ENCODE data around the gene SLC26A1. TPM values are rescaled to one million over a fixed set of nuclear protein-coding genes. Genes with fewer than 3 reads are reported as not detected.
A peak's percentile ranks its signal among the peaks of the same experiment; 100 is the strongest.

Gene SLC26A1
- total RNA-seq, 6 experiments from 2014 or later: 0.16 to 0.38 (median 0.19) TPM; not detected in 3

GRCh38 chr4:987624-988513 is 5.3 kb downstream of the SLC26A1 start:
- H3K27ac Mint-ChIP-seq: peak overlapping the region; percentile 86
- H3K36me3 Mint-ChIP-seq (ENCODE audit: low read depth): no peaks in the 10 kb centered on the region
- no peaks in the 10 kb centered on the region for H3K9me3 Mint-ChIP-seq
- H3K27me3 Mint-ChIP-seq (ENCODE audit: insufficient read depth): no peaks in the 10 kb centered on the region; the same call in 1 of the 2 replicates
- H3K4me1 Mint-ChIP-seq (ENCODE audit: low read depth): peaks cover 25% of the 10 kb centered on the region
- peak; percentile 81 for DNase-seq
- H3K4me3 Mint-ChIP-seq: peak overlapping the region; percentile 92
- no peak for TF ChIP-seq CTCF (IDR thresholded peaks at IDR 0.05)

- H3K27ac Mint-ChIP-seq: peak within 1 kb of the TSS; percentile 91
- H3K9me3 Mint-ChIP-seq: no peaks in the 10 kb centered on the region
- H3K27me3 Mint-ChIP-seq (ENCODE audit: insufficient read depth): no peaks in the 10 kb centered on the region; the same call in 1 of the 2 replicates
- DNase-seq: peak; percentile 61
- H3K36me3 Mint-ChIP-seq (ENCODE audit: low read depth): no peaks in the 10 kb centered on the region
- peak within 1 kb of the TSS; percentile 95 for H3K4me3 Mint-ChIP-seq
- peaks cover 25% of the 10 kb centered on the region for H3K4me1 Mint-ChIP-seq (ENCODE audit: low read depth)
- peak; percentile 75 for TF ChIP-seq CTCF (IDR thresholded peaks at IDR 0.05)
Observed at GRCh38 chr4:986879-987623, 6.2 kb downstream of the SLC26A1 start, which contains the start of gene IDUA. TSS of gene IDUA (plus strand) at chr4:987044. CDS start at chr4:987085, 41 bp downstream.

- no peak for DNase-seq
- TF ChIP-seq CTCF (IDR thresholded peaks at IDR 0.05): no peak
- Mint-ChIP-seq H3K36me3 (ENCODE audit: low read depth) (no peaks in the 10 kb centered on the region), H3K27me3 (ENCODE audit: insufficient read depth) (no peaks in the 10 kb centered on the region; the same call in 1 of the 2 replicates), H3K27ac (peak overlapping the region; percentile 91), H3K9me3 (no peaks in the 10 kb centered on the region), H3K4me1 (ENCODE audit: low read depth) (peaks cover 25% of the 10 kb centered on the region), H3K4me3 (peak overlapping the region; percentile 95)
Observed at GRCh38 chr4:986428-986878, 6.8 kb downstream of the SLC26A1 start.

DNA sequence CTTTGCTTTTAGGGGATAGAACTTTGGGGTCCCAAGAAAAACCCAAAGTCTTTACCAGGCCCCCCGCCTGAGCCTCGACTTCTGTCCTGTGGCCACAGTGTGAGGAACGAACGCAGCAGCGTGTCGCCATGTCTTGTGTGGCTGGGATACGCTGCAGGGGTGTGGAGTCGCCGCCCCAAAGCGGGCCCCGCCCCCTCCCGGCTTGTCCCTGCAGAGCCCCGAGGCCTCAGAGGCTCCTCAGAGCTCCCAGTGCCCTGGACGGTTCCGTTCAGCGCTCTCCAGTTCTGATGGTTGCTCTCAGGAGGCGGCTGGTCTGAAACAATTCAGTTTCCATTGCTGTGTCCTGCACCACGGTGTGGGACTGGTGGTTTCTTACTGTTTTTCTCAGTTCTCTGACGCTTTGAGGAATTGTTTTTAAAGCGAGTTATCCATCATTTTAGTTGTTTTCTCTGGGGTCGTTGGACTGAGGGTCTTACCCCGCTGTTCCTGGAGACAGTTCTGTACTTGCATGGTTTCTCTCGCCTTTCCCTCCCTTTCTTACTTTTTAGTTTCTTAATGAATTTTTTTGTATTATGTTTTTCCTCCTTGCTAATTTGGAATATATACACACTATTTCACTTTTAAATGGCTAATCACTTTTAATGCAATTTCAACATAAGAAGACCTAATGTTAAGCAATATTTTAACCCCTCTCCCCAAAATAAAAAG is 7.9 kb downstream of the SLC26A1 start:
- TF ChIP-seq CTCF (IDR thresholded peaks at IDR 0.05): no peak
- Mint-ChIP-seq H3K27ac (no peak overlapping the region), H3K9me3 (no peaks in the 10 kb centered on the region), H3K36me3 (ENCODE audit: low read depth) (no peaks in the 10 kb centered on the region), H3K4me1 (ENCODE audit: low read depth) (peaks cover 25% of the 10 kb centered on the region), H3K4me3 (peak overlapping the region; percentile 95; the same call in 1 of the 2 replicates), H3K27me3 (ENCODE audit: insufficient read depth) (no peaks in the 10 kb centered on the region; the same call in 1 of the 2 replicates)
- no peak for DNase-seq

All from HFFc6 (cell line).